Measurements from ENCODE around the gene APOBR. TPM values are rescaled to one million over a fixed set of nuclear protein-coding genes. Genes with fewer than 3 reads are reported as not detected.
A peak's percentile ranks its signal among the peaks of the same experiment; 100 is the strongest.

The APOBR gene
- total and polyA plus RNA-seq, 9 of the 15 experiments (the other 6 are each of a cell fraction or from before 2014, with no cell fraction given): 0.08 to 6.1 (median 2.8) TPM; not detected in 1

GRCh38 chr16:28475221-28475620 is 19.2 kb upstream of the APOBR start:
- in situ Hi-C loops (cut with MboI): loop anchor here (10.0 to 25.0 kb wide), 2 partner anchors 170 to 1737 kb away; no protein-coding TSS in a partner anchor
- WGBS (ENCODE audit: insufficient coverage, low coverage, missing lambda C conversion rate): 47% methylated on average over 2 of the region's 2 CpGs
- no peak overlapping the region for H2AFZ ChIP-seq (ENCODE audit: low read depth, low read length)
- TF ChIP-seq BRD9 (IDR thresholded peaks at IDR 0.05; ENCODE audit: low read depth, partially characterized antibody): no peak
- TF ChIP-seq SMAD4 (CRISPR knock-in tag; conservative IDR thresholded peaks at IDR 0.05): no peak
- 0 out of 4 replicates have a peak, but pooled peaks of 1 of the 2 experiments have one; percentile 20 for TF ChIP-seq KDM1A (IDR thresholded peaks at IDR 0.05)
- TF ChIP-seq MBD2 (IDR thresholded peaks at IDR 0.05; ENCODE audit: borderline replicate concordance, low read depth): no peak
- no peak for TF ChIP-seq RERE (CRISPR knock-in tag; IDR thresholded peaks at IDR 0.05; ENCODE audit: borderline replicate concordance)
- peak; percentile 62 for TF ChIP-seq ADNP (tag; IDR thresholded peaks at IDR 0.05)
- TF ChIP-seq RBM25 (IDR thresholded peaks at IDR 0.05; ENCODE audit: low read depth, low read length, severe bottlenecking): peak; percentile 63
- TF ChIP-seq BCOR (IDR thresholded peaks at IDR 0.05): peak; percentile 33; the same call in 1 of the 2 replicates
- no peak for TF ChIP-seq ZNF408 (CRISPR knock-in tag; IDR thresholded peaks at IDR 0.05; ENCODE audit: low read depth)
- H3K9me3 ChIP-seq (replicated peaks; ENCODE audit: control insufficient read depth, insufficient read depth, low read depth, low read length): no peaks in the 10 kb centered on the region
- H3K9me1 ChIP-seq (ENCODE audit: control insufficient read depth, insufficient read depth, low read length): no peaks in the 10 kb centered on the region
- peaks cover 0 to 3% of the 10 kb centered on the region in 2 experiments; a peak in 1 of 5 replicates for H3K4me1 ChIP-seq (replicated peaks in 1 of 2; ENCODE audit: control insufficient read depth in 2 of 2, insufficient read depth in 2 of 2, low read length in 2 of 2)
- no TSS peak for BruUV-seq (replicated peaks)
- H3K4me3 ChIP-seq: no peak overlapping the region
- ChIA-PET CTCF (ENCODE audit: low intra/inter-chr PET ratio) (no interaction called here), POLR2A (no interaction called here)
- H3K27ac ChIP-seq (ENCODE audit: extremely low read depth, low read depth, low read length): no peak overlapping the region
- ATAC-seq: no peak
- intact Hi-C loops (cut with micrococcal nuclease): no loop called here
- H3K4me2 ChIP-seq (ENCODE audit: insufficient read depth, low read length): no peak overlapping the region
- no peaks in the 10 kb centered on the region for H3K27me3 ChIP-seq (ENCODE audit: control insufficient read depth in 2 of 2, insufficient read depth in 2 of 2, low read length in 2 of 2)
- no peak overlapping the region for H3K9ac ChIP-seq (ENCODE audit: insufficient read depth in 1 of 2, low read depth in 2 of 2, low read length in 2 of 2)
- FAIRE-seq: no peak
- no peak for DNase-seq (ENCODE audit: extremely low read depth in 1 of 4, low spot score in 3 of 4)
- no peaks in the 10 kb centered on the region for H3K79me2 ChIP-seq (ENCODE audit: control insufficient read depth, insufficient read depth, low read length)
- no peaks in the 10 kb centered on the region for H4K20me1 ChIP-seq (replicated peaks; ENCODE audit: control insufficient read depth, insufficient read depth, low read length)
- H3K36me3 ChIP-seq (ENCODE audit: control insufficient read depth, insufficient read depth, low read length): peaks cover 22% of the 10 kb centered on the region; the same call in 1 of the 3 replicates
